A549 (cell line): Measurements from ENCODE around the gene AJUBA.

ENCODE experiments used
- CBX2 ChIP-seq: fragments of 200-600 bp; sonication (generic); IDR thresholded peaks from 2 replicates; pipeline ENCODE4 v1.6.1; 2016; ENCODE audit warnings: low read depth, mild to moderate bottlenecking, borderline replicate concordance
- CHD2 ChIP-seq: fragments of 150-350 bp; IDR thresholded peaks from 2 replicates; pipeline ENCODE4 v1.6.1; 2014; ENCODE audit warnings: low read length; ENCODE audit not compliant: partially characterized antibody
- CTCF ChIP-seq: fragments of >200 bp; sonication (Bioruptor Twin); formaldehyde crosslinking; IDR thresholded peaks from 3 replicates; pipeline ENCODE4 v1.5.1; 2016
- ELK1 ChIP-seq: fragments of 150-350 bp; IDR thresholded peaks from 2 replicates; pipeline ENCODE4 v1.6.1; 2014; ENCODE audit warnings: low read depth, mild to moderate bottlenecking, low read length
- MAZ ChIP-seq: fragments of 150-350 bp; IDR thresholded peaks from 2 replicates; pipeline ENCODE4 v1.6.1; 2014; ENCODE audit warnings: antibody characterized with exemption, low read depth, low read length, borderline replicate concordance
- MYC ChIP-seq: IDR thresholded peaks from 2 replicates; pipeline ENCODE4 v1.6.1; 2012; ENCODE audit warnings: mild to moderate bottlenecking, inconsistent platforms, low read length, improper control_type of control experiment, borderline replicate concordance
- POLR2A ChIP-seq: IDR thresholded peaks from 2 replicates; pipeline ENCODE4 v1.6.1; 2012; ENCODE audit warnings: mild to moderate bottlenecking, low read length
- POLR2AphosphoS2 ChIP-seq: conservative IDR thresholded peaks from 2 replicates; pipeline ENCODE4 v1.6.1; 2012; ENCODE audit warnings: low read length, improper control_type of control experiment, inconsistent platforms
- RAD21 ChIP-seq, 2 experiments: fragments of >200 bp in 1 of 2; sonication (Bioruptor Twin) in 1 of 2; formaldehyde crosslinking in 1 of 2; IDR thresholded peaks in 1 of 2; conservative IDR thresholded peaks in 1 of 2; 2 replicates in 1 of 2; 3 replicates in 1 of 2; pipeline ENCODE4 v1.6.1; 2012 to 2018; ENCODE audit warnings: inconsistent platforms in 1 of 2
- RFX5 ChIP-seq: fragments of 450-650 bp; IDR thresholded peaks from 2 replicates; pipeline ENCODE4 v1.7.1; 2014; ENCODE audit warnings: antibody characterized with exemption, mild to moderate bottlenecking, moderate library complexity
- SMC3 ChIP-seq: fragments of >200 bp; sonication (Bioruptor Twin); formaldehyde crosslinking; IDR thresholded peaks from 3 replicates; pipeline ENCODE4 v1.6.1; 2018; ENCODE audit warnings: inconsistent platforms
- ZFP36 ChIP-seq: fragments of 450-650 bp; IDR thresholded peaks from 2 replicates; pipeline ENCODE4 v1.6.1; 2014; ENCODE audit warnings: borderline replicate concordance; ENCODE audit not compliant: partially characterized antibody

- TF ChIP-seq CTCF (no peak), SMC3 (no peak), MYC (no peak), POLR2AphosphoS2 (no peak), MAZ (no peak), CHD2 (no peak), POLR2A (no peak), ZFP36 (no peak), ELK1 (no peak), RAD21 (conservative IDR thresholded peaks at IDR 0.05 in 1 of 2, IDR thresholded peaks at IDR 0.05 in 1 of 2) (no peak), RFX5 (no peak), CBX2 (no peak)
These were observed 3.9 kb downstream of the AJUBA start for GRCh38 chr14:22978487-22978837.
